HL-60/S4 (cell line): ENCODE results near the gene CNOT11.
"Not testable (repeated sequence)": the region's sequence is repeated elsewhere in the genome, so short reads cannot be mapped to it uniquely, and the experiment has no call there.

Source experiments
- in situ Hi-C: fragments of 300-500 bp; cut with MboI; formaldehyde crosslinking; loops from 2 replicates; pipeline ENCODE4 v1.14.3; 2022; ENCODE audit warnings: low sequenced_read_pairs

Gene CNOT11

DNA sequence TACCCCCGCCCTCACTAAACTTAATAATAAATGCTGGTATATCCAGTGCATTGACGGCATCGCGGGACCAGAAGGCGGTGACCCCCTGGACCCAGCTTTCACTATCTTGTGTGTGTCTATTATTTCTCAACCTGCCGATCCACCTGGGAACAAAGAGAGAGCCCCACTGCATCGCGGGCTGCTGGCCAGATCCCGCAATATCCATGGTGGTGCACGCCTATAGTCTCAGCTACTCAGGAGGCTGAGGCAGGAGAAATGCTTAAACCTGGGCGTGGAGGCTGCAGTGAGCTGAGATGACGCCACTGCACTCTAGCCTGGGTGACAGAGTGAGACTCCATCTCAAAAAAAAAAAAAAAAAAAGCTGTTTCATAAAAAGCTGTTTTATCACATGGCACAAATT lies 7.8 kb upstream of the CNOT11 start:
- in situ Hi-C loops: not testable (repeated sequence)

DNA sequence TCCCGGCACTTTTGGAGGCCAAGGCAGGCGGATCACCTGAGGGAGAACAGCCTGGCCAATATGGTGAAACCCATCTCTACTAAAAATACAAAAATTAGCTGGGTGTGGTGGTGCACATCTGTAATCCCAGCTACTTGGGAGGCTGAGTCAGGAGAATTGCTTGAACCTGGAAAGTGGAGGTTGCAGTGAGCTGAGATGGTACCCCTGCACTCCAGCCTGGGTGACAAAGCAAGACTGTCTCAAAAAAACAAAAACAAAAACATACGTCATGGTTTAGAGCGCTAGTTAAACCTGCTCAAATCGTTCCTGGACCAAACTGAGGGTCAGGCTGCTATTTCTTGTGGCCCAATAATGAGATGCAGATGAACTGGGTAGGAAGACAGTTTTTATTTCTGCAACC lies 7.2 kb upstream of the CNOT11 start:
- in situ Hi-C loops: not testable (repeated sequence)

DNA sequence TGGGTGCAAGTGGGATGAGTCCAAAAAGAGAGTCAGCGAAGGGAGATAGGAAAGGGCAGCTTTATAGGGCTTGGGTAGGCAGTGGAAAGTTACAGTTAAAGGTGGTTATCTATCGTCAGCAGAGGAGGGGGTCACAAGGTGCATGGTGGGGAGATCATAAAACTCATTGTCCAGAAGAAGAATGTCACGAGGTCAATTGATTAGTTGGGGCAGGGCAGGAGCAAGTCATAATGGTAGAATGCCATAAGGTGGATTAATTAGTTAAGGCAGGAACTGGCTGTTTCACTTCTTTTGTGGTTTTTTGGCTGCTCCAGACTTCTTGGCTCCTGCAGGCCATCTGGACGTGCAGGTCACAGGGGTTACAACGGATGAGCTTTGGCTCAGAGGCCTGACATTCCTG lies 3.9 kb upstream of the CNOT11 start:
- in situ Hi-C loops: not testable (repeated sequence)

DNA sequence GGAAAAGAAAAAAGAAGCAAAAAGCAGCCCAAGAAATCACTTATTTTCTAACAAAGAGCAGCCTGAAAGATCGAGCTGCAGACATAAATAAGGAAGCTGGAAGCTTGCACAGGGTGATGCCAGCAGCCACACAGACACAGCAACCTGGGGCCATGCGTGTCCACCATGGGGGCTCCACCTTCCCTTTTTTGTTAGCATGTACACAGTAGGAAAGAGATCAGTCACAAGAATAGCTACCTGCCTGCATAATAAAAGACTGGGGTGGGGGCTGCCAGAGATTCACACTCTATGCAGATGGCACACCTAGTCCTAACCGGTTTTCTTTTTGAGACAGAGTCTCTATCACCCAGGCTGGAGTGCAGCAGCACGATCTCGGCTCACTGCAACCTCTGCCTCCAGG lies 2.9 kb upstream of the CNOT11 start:
- in situ Hi-C loops: no loop called here

DNA sequence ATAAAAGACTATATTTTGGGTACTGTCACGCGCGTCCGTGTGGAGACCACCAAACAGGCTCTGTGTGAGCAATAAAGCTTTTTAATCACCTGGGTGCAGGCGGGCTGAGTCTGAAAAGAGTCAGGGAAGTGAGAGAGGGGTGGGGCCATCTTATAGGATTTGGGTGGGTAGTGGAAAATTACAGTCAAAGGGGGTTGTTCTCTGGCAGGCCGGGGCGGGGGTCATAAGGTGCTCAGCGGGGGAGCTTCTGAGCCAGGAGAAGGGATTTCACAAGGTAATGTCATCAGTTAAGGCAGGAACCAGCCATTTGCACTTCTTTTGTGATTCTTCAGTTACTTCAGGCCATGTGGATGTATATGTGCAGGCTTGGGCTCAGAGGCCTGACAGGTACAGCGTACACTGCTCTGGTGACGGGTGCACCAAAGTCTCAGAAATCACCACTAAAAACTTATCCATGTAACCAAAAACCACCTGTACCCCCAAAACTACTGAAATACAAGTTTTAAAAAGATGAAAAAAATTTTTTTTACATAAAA lies 1.4 kb upstream of the CNOT11 start:
- in situ Hi-C loops: not testable (repeated sequence)

DNA sequence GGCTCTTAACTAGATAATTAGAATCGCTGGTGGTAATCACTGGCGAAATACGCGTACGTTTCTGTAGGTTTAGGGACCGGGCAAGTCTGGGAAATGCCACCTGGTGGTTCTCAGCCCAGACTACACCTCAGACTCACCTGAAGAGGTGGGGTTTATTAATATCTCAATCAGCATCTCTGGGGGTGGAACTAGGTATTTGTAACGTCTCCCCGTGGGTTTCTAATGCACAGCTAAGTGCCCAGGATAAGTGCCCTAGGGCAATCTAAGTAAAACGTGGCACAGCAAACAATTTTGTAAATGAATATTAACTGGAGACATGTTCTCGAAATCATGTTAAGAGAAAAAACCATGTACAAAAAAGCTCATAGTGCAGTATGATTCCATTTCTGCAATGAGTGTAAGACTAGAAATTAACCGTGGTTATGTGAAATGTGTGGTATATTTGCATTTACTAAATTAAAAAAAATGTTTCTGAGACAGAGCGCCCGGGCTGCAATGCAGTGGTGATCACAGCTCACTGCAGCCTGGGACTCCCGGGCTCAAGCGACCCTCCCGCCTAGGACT lies 760 bp upstream of the CNOT11 start:
- in situ Hi-C loops: no loop called here

DNA sequence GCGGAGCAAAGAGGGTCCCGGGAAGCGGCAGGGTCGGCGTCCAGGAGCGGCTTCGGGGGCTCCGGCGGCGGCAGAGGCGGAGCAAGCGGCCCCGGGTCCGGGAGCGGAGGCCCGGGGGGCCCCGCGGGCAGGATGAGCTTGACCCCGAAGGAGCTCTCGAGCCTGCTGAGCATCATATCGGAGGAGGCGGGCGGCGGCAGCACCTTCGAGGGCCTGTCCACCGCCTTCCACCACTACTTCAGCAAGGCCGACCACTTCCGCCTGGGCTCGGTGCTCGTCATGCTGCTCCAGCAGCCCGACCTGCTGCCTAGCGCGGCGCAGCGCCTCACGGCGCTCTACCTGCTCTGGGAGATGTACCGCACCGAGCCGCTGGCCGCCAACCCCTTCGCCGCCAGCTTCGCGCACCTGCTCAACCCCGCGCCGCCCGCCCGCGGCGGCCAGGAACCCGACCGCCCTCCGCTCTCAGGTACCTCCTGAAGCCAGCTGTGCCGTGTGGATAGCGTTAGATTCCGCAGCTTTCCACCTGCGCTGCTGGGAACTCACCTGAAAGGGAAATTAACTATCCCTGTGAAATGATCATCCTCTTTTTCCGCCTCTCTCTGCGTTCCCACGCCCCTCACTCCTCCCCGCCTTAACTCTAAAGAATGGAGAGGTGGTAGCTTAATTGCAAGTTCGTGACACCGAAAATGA lies 472 bp downstream of the CNOT11 start:
- in situ Hi-C loops: no loop called here

DNA sequence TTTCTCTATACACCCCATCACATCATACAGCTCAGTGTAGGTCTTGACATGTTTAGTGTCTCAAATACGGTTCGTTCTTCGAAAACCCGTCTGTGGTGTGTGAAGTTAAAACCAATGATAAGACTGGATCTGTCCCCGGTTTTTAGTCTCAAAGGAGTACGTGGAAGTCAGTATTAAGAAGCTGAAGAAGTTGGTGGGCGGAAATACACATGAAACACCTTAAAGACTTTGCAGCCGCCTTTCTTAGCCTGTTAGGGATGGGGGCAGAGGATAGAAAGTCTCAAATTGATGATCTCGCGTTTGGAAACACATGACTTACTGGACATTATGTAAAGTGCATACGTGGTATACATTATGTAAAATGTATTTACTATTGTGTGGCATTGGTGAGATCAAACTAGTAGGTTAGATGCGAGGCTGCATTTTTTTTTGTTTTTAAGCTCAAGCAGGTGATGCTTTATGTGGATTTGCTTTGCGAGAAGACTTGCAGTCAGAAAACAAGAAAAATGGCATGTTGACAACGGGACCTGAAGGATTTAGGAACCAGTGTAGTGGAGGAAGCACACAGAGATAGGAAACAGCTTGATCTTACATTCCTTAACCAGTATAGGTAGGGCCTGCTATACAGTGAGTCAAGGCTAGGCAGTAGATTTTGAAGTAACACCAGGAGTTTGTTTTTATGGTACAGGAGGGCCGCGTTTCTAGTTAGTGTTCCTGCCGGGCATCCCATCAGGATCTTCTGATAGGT lies 1.2 kb downstream of the CNOT11 start:
- in situ Hi-C loops: no loop called here

DNA sequence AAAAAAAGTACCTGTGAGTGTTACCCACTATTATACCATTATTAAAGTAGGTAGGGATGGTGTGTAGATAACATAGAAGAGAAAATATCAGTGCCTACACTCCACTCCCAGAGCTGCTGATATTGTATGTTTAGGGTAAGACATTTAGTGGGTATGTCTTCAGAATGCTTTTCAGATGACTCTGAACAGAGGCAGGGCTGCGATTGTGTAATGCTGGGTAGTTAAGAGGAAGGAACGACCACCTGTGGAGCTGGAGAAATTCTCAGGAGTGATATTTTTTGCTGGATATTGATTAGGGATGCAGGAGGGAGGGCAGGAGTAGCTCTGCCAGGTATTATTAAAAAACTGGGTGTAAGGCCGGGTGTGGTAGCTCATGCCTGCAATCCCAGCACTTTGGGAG lies 2.8 kb downstream of the CNOT11 start:
- in situ Hi-C loops: no loop called here

DNA sequence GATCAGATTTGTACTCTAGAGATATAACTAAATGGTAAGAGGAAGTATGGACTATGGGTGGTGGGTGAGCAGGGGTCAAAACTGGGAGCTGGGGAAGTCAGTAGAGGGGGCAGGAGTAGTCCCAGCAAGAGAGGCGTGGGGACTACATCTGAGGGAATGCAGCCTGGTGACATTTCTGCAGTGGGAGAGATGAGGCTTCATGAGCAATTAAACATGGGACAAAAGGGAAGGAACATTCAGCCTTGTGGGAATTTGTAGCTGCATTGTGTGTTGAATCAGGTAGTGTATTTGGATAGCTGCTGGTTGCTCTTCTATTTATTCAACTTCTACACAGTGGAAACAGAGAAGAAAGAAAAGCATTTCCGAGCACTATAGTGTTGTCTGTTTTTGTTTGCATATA lies 3.6 kb downstream of the CNOT11 start:
- in situ Hi-C loops: no loop called here

DNA sequence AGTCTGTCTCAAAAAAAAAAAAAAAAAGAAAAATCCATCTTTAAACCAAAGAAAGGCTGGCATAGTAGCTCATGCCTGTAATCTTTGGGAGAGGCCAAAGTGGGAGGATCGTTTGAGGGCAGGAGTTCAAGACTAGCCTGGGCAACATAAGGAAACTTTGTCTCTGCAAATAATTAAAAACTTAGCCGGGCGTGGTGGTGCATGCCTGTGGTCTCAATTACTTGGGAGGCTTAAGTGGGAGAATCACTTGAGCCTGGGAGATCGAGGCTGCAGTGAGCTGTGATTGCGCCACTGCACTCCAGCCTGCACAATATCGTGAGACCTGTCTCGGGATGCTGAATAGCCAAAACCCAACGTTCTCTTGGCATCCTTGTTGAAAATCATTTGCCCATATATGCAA lies 6.1 kb downstream of the CNOT11 start:
- in situ Hi-C loops: no loop called here

DNA sequence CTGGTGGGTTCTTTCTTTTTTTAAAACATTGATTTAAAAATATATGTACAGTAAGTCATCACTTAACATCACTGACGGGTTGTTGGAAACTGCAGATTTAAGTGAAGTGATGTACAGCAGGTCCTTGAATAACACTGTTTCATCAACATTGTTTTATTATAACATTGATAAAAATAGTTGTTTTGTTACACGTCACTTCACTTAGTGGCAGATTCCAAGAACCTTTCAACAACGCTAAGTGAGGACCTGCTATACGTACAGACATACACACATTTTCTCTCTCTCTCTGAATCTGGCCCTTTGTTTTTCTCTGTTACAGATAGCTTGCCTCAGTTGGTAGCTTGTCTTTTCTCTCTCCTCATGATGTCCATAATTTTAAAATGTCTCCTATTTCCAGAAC lies 9.5 kb downstream of the CNOT11 start:
- in situ Hi-C loops: no loop called here

DNA sequence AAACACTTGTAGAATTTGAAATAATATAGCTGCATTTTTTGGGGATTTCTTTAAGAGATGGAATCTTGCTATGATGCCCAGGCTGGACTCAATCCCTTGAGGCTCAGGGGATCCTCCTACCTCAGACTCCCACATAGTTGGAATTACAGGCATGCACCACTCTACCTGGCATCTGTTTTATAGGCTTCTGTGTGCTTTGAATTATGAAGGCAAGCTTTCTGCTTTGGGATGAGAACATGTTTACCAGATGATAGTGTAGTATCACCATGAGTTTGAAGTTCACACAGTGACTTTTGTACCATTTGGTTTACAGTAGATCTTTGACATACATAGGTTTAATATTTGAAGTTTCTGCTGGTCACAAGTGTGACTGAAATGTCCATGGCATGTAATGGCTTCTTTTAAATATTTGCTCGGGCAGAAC lies 10.7 kb downstream of the CNOT11 start:
- in situ Hi-C loops: no loop called here

DNA sequence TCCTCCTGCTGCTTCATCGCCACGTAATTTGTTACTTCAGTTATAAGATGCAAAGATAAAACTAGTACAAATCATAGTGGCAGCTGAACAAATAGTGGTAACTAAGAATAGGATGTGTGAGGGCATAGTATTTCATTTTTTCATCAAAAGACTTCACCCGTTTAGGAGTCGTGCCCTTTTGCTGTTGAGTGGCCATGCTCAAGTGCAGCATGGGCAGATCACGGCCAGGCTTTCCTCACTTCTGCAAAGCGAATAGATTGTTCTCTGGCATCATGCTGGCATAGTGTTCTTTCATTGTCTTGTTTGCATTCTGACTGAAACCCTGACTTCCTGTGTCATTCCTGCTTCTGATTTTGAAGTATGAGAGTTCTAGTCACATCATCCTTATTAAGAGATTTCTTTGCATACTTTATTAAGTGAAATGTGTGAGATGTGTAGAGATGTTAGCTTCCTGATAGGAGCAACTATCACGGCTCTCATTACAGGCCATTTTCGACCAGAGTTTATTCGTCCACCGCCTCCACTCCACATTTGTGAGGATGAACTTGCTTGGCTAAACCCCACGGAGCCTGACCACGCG lies 11.8 kb downstream of the CNOT11 start:
- in situ Hi-C loops: no loop called here

DNA sequence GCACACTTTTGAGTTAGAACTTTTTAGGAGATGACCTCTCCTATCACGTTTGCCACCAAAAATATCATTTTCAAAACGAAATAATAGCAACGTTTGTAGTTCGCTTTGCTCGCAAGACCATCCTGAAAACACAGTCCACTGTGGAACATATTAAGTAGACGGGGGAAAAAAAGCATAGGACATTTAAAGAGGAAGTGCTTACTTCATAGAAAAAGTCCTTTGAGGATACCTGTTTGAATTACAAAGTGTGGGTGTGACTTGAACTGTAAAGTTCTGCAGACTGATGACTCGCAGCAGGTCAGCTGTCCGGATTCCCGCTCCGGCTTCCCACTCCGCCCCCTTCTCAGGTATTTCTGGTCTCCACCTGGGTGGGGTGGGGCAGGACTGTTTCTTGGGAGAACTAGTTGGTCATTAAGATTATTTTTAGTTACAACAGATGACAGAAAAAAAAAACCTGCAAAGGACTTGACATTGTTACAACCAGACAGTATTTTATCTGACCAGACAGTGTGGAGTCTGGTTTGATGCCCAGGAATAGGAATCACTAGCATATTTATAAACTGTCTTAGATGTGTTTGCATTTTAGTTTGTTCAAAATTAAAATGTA lies 13.3 kb downstream of the CNOT11 start:
- in situ Hi-C loops: no loop called here

DNA sequence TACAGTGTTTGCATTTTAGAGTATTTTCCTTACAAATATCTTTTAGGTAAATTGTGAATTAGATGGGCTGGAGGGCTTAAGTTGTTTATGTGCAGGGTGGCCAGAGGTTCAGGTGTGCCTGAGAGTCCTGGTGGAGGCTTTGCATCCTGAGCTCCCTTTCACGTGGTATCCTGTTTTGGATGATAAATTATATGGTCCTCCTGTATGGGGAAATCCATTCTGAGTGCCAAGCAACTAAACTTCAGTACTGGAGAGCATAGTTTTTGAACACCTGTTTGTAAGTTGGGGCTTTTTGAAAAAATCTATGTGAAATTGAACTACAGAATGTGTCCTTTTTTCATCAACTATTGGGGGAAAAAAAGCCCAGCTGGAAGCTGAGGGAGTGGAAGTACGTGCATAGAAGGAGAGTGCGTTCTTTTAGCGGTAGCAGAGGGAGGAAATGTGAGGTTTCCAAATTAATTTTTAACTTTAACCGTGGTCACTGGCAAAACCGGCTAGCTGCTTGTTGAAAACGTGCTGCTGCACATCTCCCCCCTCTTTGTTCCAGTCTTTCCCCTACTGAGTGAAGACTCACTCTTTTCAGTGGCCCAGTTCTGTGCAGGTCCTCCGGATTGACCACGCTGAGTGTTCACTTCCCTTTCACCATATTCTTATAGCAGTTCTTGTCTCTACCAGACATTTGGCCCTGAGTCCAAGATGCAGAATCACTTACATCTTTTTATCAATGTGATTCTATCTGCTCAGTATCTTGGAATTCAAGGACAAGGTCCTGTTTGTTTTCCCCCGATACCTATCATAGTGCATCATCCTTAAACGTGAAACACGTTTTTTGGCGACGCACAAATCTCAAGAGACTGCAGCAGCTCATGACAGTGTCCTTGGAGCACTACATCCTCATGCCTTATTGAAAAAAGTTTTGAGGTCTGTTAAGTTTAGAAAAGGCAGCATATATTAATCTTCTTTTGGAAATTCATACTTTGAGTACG lies 15.3 kb downstream of the CNOT11 start:
- in situ Hi-C loops: no loop called here

DNA sequence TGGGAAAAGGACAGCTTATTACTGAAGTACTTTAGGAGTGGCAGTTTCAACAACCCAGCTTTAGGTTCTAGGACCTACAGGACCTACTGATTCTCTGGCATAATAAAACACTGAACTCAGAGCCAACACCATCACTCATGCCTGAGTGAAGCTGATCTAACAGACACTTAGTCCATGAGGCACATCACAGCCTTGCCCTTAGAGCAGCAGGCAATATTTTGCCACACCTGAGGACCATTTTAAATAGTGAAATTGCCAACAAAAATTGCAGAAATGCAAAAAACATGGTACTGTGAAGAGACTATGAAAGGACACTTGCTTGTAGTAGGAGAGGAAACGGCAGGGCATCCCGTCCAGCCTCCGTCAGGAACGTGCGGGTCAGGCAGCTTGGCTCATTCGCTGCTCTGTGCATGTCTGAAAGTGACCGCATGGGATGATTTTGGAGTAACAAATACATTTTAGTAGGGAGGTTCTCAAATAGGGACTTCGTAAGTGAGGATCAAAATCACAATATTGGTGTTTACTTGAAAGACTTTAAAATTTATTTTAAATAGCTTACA lies 18.1 kb downstream of the CNOT11 start:
- in situ Hi-C loops: no loop called here

DNA sequence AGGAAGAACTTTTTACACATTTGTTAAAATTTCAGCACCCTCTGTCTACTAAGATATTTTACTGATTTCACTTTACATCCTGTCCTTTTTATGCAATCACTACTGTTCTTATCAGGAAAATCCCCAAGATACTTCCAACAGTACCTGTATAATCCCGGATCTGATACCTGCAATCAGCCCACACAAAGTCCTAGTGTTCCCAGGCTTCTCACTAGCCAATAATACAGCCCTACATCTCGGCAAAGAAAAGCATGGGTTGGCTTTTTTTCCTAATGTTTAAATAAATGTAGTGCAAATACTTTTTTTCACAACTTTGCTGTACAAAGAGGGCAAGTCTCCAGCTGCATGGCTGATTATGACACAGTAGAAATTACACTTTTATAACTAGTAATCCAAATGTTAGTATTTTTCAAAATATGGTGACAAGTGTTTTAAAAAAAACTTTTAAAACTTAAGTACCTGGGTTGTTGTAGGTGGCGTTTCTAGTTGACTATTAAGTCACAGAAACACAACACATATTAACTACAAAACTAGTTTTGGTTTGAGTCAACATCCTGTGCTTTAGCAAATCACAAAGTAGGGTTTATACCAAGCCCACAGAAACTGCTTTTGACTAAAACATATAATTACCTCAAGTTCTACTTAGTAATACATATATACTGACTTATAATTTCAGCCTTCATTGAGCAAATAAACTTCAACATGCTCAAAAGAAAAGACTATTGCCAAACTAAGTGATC lies 19.5 kb downstream of the CNOT11 start:
- in situ Hi-C loops: no loop called here

DNA sequence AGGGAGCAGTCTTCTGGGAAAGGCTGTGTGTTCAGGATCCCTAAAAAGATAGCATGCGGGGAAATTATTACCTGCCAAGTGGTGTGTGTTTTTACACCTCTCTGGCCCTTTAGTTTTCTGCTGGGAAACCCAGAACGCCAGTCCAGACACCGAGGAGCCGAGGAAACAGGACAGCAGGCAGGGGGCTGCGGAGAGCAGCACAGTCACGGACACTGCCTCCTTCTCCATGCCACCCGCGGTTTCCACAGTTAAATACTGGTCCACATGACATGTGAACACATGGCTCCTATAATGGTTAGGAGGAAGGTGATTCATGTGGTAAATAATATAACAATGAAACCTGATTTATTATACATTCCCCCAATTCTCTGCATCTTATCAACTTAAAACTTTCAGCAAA lies 20.4 kb downstream of the CNOT11 start:
- in situ Hi-C loops: no loop called here
